ENCODE measurements around the gene SELENOW.
"Not testable (repeated sequence)": the region's sequence is repeated elsewhere in the genome, so short reads cannot be mapped to it uniquely, and the experiment has no call there.

SELENOW gene

DNA sequence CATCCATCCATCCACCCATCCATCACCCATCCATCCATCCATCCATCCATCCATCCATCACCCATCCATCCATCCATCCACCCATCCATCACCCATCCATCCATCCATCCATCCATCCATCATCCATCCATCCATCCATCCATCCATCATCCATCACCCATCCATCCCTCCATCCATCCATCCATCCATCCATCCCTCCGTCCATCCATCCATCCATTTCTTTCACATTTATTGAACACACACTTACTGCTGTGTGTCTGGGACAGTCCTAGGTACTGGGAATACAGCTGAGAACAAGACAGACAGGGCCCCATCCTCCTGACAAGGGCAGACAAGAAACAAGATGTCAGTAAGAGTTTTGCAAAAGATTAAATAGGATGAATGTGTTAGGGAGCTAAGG is 39.7 kb downstream of the SELENOW start:
- H3K4me3 ChIP-seq (ENCODE audit: low read depth, low read length): not testable (repeated sequence)

GRCh38 chr19:47819858-47820257 is 41.4 kb downstream of the SELENOW start:
- no peak overlapping the region for H3K4me3 ChIP-seq (ENCODE audit: low read depth, low read length)

- H3K4me3 ChIP-seq (ENCODE audit: low read depth, low read length): no peak overlapping the region
Measured at GRCh38 chr19:47820410-47820809, 41.9 kb downstream of the SELENOW start.

DNA sequence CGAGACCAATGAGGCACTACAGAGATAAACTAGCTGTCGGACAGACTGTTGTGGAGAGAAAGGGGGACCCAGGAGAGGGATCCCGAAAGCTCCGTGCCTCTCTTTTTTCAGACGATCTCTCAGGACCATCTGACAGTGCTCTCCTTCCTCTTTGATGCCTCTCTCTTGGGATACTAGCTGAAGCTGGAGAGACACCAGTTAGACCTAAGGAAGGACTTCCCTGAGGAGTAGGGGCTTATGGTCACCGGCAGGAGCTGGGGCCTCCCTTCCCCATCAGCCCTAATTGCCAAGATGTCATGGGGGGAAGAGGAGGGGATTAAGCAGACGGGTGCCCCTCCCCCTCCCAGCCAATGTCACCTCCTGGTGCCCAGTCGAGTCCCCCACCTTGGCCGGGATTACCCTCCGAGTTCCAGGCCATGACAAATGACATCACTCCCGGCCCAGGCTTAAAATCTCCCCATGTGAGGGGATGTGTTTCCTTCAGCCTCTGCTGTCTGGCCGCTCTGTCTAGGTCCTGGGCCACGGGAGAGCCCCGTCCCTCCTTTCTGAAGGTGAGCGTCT is 43.0 kb downstream of the SELENOW start, which contains the start of gene CRX:
Gene CRX (plus strand): TSS at position 478 of the 561 bp plus-strand sequence. CDS start 12,507 bp downstream, outside the sequence.
- no peak within 1 kb of the TSS for H3K4me3 ChIP-seq (ENCODE audit: low read depth, low read length)

DNA sequence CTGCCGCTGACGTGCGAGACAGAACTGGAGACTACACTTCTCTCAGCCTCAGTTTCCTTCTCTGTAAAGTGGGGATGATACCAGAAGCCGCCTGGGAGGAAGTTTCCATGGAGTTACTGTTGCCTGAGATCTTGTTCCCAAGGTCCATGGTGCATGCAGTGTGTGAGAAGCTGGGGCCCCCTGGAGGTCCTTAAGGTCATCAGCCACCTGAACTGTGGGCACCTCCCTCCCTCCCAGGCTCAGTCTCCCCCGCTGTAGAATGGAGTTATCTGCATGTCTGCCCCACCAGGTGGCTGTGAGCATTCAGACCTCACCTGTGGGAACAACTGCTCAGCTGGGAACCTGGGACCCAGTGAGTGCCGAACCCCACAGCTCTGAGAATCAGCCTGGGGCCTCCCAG is 45.9 kb downstream of the SELENOW start:
- H3K4me3 ChIP-seq (ENCODE audit: low read depth, low read length): no peak overlapping the region

DNA sequence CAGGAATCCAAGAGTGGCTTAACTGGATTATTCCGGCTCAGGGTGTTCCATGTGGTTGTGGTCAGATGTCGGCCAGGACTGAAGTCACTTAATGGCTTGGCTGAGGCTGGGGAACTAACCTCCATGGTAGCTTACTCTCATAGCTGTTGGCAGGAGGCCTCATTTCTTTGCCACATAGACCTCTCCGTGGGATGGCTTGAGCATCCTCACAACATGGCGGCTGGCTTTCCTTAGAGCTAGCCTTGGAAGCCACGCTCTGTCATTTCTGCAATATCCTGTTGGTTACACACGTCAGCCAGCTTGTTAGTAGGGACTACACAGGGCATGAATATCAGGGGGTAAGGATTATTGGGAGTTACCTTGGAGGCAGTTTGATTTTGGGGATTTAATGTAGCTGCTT is 48.3 kb downstream of the SELENOW start:
- no peak overlapping the region for H3K4me3 ChIP-seq (ENCODE audit: low read depth, low read length)

DNA sequence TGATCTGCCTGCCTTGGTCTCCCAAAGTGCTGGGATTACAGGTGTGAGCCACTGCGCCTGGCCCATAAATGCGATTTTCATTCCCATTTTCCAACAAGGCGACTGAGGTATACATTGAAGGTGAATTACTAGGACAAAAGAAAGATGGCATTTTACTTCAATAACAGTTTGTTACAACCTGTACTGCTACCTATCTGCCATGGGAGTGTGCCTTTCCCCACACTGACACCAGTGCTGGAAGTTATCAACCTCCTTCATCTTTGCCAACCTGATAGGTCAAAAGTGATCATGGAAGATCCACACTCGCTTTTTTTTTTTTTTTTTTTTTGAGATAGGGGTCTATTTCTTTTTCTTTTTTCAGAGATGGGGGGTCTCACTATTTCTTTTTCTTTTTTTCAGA is 54.2 kb downstream of the SELENOW start:
- no peak overlapping the region for H3K4me3 ChIP-seq (ENCODE audit: low read depth, low read length)

Measured in iPS-11a (cell line).